Measurements from ENCODE around the gene SEC24A. TPM values are rescaled to one million over a fixed set of nuclear protein-coding genes. Genes with fewer than 3 reads are reported as not detected.
"Not testable (repeated sequence)": the region's sequence is repeated elsewhere in the genome, so short reads cannot be mapped to it uniquely, and the experiment has no call there.

The SEC24A gene
- total RNA-seq, 1 donor from 2014 or later, result 29.5 TPM

DNA sequence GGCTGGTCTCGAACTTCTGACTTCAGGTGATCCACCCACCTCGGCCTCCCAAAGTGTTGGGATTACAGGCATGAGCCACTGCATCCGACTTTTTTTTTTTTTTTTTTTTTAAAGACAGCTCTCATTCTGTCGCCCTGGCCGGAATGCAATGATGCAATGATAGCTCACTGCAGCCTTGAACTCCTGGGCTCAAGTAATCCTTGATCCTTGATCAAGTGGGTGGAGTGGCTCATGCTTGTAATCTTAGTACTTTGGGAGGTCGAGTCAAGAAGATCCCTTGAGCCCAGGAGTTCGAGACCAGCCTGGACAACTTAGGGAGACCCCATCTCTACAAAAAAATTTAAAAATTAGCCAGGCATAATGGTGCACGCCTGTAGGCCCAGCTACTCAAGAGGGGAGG is 8.1 kb downstream of the SEC24A start:
- no peak for DNase-seq (ENCODE audit: low spot score in 2 of 2, unreplicated experiment in 2 of 2)
- H3K36me3 Mint-ChIP-seq, result peaks cover 13% of the 10 kb centered on the region
- no peaks in the 10 kb centered on the region for H3K4me1 Mint-ChIP-seq
- H3K4me3 Mint-ChIP-seq, result no peak overlapping the region
- TF ChIP-seq, protein P1, sequence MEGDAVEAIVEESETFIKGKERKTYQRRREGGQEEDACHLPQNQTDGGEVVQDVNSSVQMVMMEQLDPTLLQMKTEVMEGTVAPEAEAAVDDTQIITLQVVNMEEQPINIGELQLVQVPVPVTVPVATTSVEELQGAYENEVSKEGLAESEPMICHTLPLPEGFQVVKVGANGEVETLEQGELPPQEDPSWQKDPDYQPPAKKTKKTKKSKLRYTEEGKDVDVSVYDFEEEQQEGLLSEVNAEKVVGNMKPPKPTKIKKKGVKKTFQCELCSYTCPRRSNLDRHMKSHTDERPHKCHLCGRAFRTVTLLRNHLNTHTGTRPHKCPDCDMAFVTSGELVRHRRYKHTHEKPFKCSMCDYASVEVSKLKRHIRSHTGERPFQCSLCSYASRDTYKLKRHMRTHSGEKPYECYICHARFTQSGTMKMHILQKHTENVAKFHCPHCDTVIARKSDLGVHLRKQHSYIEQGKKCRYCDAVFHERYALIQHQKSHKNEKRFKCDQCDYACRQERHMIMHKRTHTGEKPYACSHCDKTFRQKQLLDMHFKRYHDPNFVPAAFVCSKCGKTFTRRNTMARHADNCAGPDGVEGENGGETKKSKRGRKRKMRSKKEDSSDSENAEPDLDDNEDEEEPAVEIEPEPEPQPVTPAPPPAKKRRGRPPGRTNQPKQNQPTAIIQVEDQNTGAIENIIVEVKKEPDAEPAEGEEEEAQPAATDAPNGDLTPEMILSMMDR (IDR thresholded peaks at IDR 0.05; ENCODE audit: unreplicated experiment), result no peak
- H3K9me3 Mint-ChIP-seq, result no peaks in the 10 kb centered on the region
- no peaks in the 10 kb centered on the region for H3K27me3 Mint-ChIP-seq (ENCODE audit: low read depth)
- no peak overlapping the region for H3K27ac Mint-ChIP-seq

DNA sequence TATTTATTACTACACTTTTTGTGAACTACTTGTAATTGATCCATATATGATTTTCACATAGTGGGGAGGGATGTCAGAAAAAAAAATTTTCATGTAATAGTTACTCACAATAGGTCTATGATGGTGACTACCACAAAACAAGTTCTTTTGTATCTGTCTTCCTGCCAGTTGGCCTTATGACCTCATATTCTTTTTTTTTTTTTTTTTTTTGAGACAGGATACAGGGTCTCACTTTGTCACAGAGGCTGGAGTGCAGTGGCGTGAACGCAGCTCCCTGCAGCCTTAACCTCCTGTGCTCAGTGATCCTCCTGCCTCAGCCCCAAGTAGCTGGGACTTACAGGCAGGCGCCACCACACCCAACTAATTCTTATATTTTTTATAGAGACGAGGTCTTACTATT is 10.9 kb downstream of the SEC24A start:
- H3K4me3 Mint-ChIP-seq, result no peak overlapping the region
- DNase-seq (ENCODE audit: low spot score in 2 of 2, unreplicated experiment in 2 of 2), result no peak
- TF ChIP-seq, protein P1 (IDR thresholded peaks at IDR 0.05; ENCODE audit: unreplicated experiment), result no peak

DNA sequence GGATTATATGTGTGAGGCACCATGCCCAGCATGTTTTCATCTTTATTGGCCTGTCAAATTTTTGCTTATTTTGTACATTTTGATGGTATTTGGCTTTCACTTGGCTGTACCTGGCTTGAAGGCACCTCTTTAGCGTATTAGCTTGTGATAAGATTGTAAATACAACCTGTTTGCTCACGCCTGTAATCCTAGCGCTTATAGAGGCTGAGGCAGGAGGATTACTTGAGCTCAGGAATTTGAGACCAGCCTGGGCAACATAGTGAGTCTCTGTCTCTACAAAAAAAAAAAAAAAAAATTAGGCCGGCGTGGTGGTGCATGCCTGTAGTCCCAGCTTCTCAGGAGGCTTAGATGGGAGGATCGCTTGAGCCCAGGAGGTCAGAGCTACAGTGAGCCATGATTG is 11.3 kb downstream of the SEC24A start:
- DNase-seq (ENCODE audit: low spot score in 2 of 2, unreplicated experiment in 2 of 2), result no peak
- Mint-ChIP-seq H3K27ac (no peak overlapping the region), H3K4me3 (no peak overlapping the region), H3K36me3 (peaks cover 18% of the 10 kb centered on the region), H3K4me1 (no peaks in the 10 kb centered on the region), H3K27me3 (ENCODE audit: low read depth) (no peaks in the 10 kb centered on the region), H3K9me3 (no peaks in the 10 kb centered on the region)
- TF ChIP-seq, protein P1 (IDR thresholded peaks at IDR 0.05; ENCODE audit: unreplicated experiment), result no peak

More for the DNA sequence above, 10.9 kb downstream of the SEC24A start:
- no peaks in the 10 kb centered on the region for H3K9me3 Mint-ChIP-seq
- H3K27me3 Mint-ChIP-seq (ENCODE audit: low read depth), result no peaks in the 10 kb centered on the region
- H3K36me3 Mint-ChIP-seq, result peaks cover 20% of the 10 kb centered on the region
- H3K4me1 Mint-ChIP-seq, result no peaks in the 10 kb centered on the region
- H3K27ac Mint-ChIP-seq, result no peak overlapping the region

DNA sequence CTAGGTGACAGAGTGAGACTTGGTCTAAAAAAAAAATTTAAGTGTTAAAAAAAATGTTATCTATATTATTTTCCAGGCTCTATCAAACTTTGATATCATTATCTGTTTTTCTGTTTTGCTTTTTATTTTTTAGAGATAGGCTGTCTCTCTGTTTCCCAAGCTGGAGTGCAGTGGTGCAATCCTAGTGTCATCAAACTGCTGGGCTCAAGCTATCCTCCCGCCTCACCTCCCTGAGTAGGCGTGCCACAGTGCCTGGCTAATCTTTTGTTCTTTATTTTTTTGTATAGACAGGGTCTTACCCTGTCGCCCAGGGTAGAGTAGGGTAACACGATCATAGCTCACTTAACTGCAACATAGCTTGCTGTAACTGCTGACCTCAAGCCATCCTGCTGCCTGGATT is 14.4 kb downstream of the SEC24A start:
- H3K27ac Mint-ChIP-seq, result no peak overlapping the region
- no peak for DNase-seq (ENCODE audit: low spot score in 2 of 2, unreplicated experiment in 2 of 2)
- H3K27me3 Mint-ChIP-seq (ENCODE audit: low read depth), result no peaks in the 10 kb centered on the region
- H3K9me3 Mint-ChIP-seq, result no peaks in the 10 kb centered on the region
- TF ChIP-seq, protein P1 (IDR thresholded peaks at IDR 0.05; ENCODE audit: unreplicated experiment), result no peak
- H3K4me1 Mint-ChIP-seq, result no peaks in the 10 kb centered on the region
- H3K4me3 Mint-ChIP-seq, result no peak overlapping the region
- H3K36me3 Mint-ChIP-seq, result peaks cover 21% of the 10 kb centered on the region

DNA sequence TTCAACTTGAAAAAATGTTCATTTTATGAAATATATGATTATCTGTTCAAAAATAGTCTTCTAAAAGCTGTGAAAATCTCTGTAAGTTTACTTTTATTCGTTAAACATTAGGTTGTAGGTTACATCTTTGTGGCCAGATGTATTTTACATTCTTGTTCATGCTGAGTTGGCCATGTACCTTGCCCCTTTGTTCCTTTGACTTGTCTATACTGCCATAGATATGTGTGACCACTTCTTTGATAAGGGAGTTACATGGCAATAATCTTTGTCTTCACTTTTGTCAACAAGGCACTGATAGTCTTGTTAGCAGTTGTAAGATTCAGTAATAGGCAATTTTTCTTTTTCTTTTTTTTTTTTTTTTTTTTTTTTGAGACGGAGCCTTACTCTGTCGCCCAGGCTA is 15.9 kb downstream of the SEC24A start:
- Mint-ChIP-seq H3K4me1 (no peaks in the 10 kb centered on the region), H3K27ac (no peak overlapping the region), H3K27me3 (ENCODE audit: low read depth) (no peaks in the 10 kb centered on the region), H3K9me3 (no peaks in the 10 kb centered on the region), H3K4me3 (no peak overlapping the region), H3K36me3 (peaks cover 19% of the 10 kb centered on the region)
- DNase-seq (ENCODE audit: low spot score in 2 of 2, unreplicated experiment in 2 of 2), result no peak
- TF ChIP-seq, protein P1 (IDR thresholded peaks at IDR 0.05; ENCODE audit: unreplicated experiment), result no peak

DNA sequence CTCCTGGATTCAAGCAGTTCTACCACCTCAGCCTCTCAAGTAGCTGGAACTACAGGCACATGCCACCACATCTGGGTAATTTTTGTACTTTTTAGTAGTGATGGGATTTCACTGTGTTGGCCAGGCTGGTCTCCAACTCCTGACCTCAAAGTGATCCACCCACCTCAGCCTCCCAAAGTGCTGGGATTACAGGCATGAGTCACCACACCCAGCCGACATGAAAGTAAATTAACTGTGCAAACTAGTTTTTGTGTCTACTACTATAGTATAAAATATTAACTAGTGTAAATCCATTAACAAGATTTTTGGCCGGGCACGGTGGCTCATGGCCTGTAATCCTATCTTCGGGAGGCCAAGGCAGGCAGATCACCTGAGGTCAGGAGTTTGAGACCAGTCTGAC is 25.0 kb downstream of the SEC24A start:
- H3K36me3 Mint-ChIP-seq, result peaks cover 13% of the 10 kb centered on the region
- not testable (repeated sequence) for H3K9me3 Mint-ChIP-seq; H3K27me3 Mint-ChIP-seq (ENCODE audit: low read depth); H3K4me3 Mint-ChIP-seq; H3K27ac Mint-ChIP-seq; DNase-seq (ENCODE audit: low spot score in 2 of 2, unreplicated experiment in 2 of 2); H3K4me1 Mint-ChIP-seq

DNA sequence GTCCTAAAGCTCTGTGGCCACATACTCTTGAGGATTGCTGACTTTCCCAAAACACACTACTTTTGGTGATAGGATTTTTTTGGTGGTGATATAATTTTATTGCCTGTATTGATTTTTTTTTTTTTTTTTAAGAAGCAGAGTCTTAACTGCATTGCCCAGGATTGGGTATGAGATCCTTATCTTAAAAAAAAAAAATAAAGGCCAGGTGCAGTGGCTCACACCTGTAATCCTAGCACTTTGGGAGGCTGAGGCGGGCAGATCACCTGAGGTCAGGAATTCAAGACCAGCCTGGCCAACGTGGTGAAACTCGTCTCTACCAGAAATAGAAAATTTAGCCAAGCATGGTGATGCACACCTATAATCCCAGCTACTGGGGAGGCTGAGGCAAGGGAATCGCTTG is 28.8 kb downstream of the SEC24A start:
- H3K4me3 Mint-ChIP-seq; DNase-seq (ENCODE audit: low spot score in 2 of 2, unreplicated experiment in 2 of 2); H3K4me1 Mint-ChIP-seq; H3K9me3 Mint-ChIP-seq; H3K27ac Mint-ChIP-seq; H3K27me3 Mint-ChIP-seq (ENCODE audit: low read depth): not testable (repeated sequence)
- peaks cover 13% of the 10 kb centered on the region for H3K36me3 Mint-ChIP-seq

DNA sequence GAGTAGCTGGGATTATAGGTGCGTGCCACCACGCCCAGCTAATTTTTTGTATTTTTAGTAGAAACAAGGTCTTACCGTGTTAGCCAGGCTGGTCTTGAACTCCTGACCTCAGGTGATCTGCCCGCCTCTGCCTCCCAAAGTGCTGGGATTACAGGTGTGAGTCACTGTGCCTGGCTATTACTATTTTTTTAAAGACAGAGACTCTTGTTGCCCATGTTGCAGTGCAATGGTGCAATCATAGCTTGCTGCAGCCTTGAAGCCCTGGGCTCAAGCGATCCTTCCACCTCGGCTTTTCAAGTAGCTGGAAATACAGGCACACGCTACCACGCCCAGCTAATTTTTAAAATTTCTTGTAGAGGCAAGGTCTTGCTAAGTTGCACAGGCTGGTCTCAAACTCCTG is 41.6 kb downstream of the SEC24A start:
- H3K27ac Mint-ChIP-seq, H3K4me3 Mint-ChIP-seq: not testable (repeated sequence)
- peaks cover 52% of the 10 kb centered on the region for H3K36me3 Mint-ChIP-seq

More for the DNA sequence above, 41.6 kb downstream of the SEC24A start:
- not testable (repeated sequence) for H3K4me1 Mint-ChIP-seq; H3K27me3 Mint-ChIP-seq (ENCODE audit: low read depth); DNase-seq (ENCODE audit: low spot score in 2 of 2, unreplicated experiment in 2 of 2); H3K9me3 Mint-ChIP-seq

Data from mesothelial cell of epicardium (in vitro differentiated cells).